Ascending aorta (tissue), 2 donors: ENCODE data around the gene OR2V2. TPM values are rescaled to one million over a fixed set of nuclear protein-coding genes. Genes with fewer than 3 reads are reported as not detected.

Experiments used
- DNase-seq, 2 donors: peaks; one replicate each; pipeline ENCODE4 v3.0.0-alpha.2; 2019; ENCODE audit warnings: low spot score in 2 of 2
- H3K27ac ChIP-seq, 2 donors: fragments of 200-600 bp; sonication (generic); one replicate each; pipeline ENCODE4 v1.5.1; 2016 to 2017; ENCODE audit warnings: mild to moderate bottlenecking in 1 of 2
- H3K27me3 ChIP-seq: fragments of 200-600 bp; sonication (generic); one replicate; pipeline ENCODE4 v1.5.1; 2017
- H3K36me3 ChIP-seq, 2 donors: fragments of 200-600 bp; sonication (generic); one replicate each; pipeline ENCODE4 v1.5.1; 2016
- H3K4me1 ChIP-seq, 2 donors: fragments of 200-600 bp; sonication (generic); one replicate each; pipeline ENCODE4 v1.5.1; 2016 to 2017; ENCODE audit warnings: mild to moderate bottlenecking in 1 of 2
- H3K4me3 ChIP-seq, 2 donors: fragments of 200-600 bp; sonication (generic); one replicate each; pipeline ENCODE4 v1.5.1; 2016 to 2017; ENCODE audit warnings: mild to moderate bottlenecking in 1 of 2
- H3K9me3 ChIP-seq, 2 donors: fragments of 200-600 bp; sonication (generic); one replicate each; pipeline ENCODE4 v1.5.1; 2016
- CTCF ChIP-seq, 3 experiments: fragments of 200-600 bp in 2 of 3; fragments of 450-650 bp in 1 of 3; sonication (generic) in 2 of 3; IDR thresholded peaks; one replicate each; pipeline ENCODE4 v1.5.1; 2016 to 2019; ENCODE audit warnings: antibody characterized with exemption in 3 of 3, mild to moderate bottlenecking in 1 of 3, moderate library complexity in 1 of 3
- intact Hi-C: fragments of 100-400 bp; cut with DNase I; formaldehyde crosslinking; loops from one replicate; pipeline ENCODE4 v1.15.1; 2023
- total RNA-seq: library from RNA; depleted of rRNA; stranded (reverse); fragments of >200 nt; gene quantifications from one replicate; pipeline ENCODE4 v1.1.0, GENCODE V29; 2016

OR2V2 gene
- total RNA-seq, 1 donor from 2014 or later, result not detected

GRCh38 chr5:181140766-181141165 is 6.6 kb upstream of the OR2V2 start:
- TF ChIP-seq CTCF (IDR thresholded peaks at IDR 0.05), result no peak
- no peaks in the 10 kb centered on the region for H3K27me3 ChIP-seq
- no peaks in the 10 kb centered on the region for H3K36me3 ChIP-seq
- no peaks in the 10 kb centered on the region for H3K9me3 ChIP-seq
- H3K4me1 ChIP-seq, result no peaks in the 10 kb centered on the region
- intact Hi-C loops, result no loop called here
- H3K4me3 ChIP-seq, result no peak overlapping the region
- no peak overlapping the region for H3K27ac ChIP-seq
- no peak for DNase-seq

- Histone ChIP-seq H3K4me1 (no peaks in the 10 kb centered on the region), H3K9me3 (no peaks in the 10 kb centered on the region), H3K27ac (no peak overlapping the region), H3K36me3 (no peaks in the 10 kb centered on the region), H3K27me3 (no peaks in the 10 kb centered on the region), H3K4me3 (no peak overlapping the region)
- intact Hi-C loops, result no loop called here
- TF ChIP-seq CTCF (IDR thresholded peaks at IDR 0.05), result no peak
- DNase-seq, result no peak
Observed at GRCh38 chr5:181142054-181142453, 5.3 kb upstream of the OR2V2 start.

- Histone ChIP-seq H3K4me1 (no peaks in the 10 kb centered on the region), H3K27ac (no peak overlapping the region), H3K36me3 (no peaks in the 10 kb centered on the region), H3K27me3 (no peaks in the 10 kb centered on the region), H3K9me3 (no peaks in the 10 kb centered on the region), H3K4me3 (no peak overlapping the region)
- DNase-seq, result no peak
- intact Hi-C loops, result no loop called here
- no peak for TF ChIP-seq CTCF (IDR thresholded peaks at IDR 0.05)
Observed at GRCh38 chr5:181145133-181145532, 2.3 kb upstream of the OR2V2 start.

GRCh38 chr5:181149355-181149754 is 2.0 kb downstream of the OR2V2 start:
- intact Hi-C loops, result no loop called here
- no peak for DNase-seq
- no peaks in the 10 kb centered on the region for H3K36me3 ChIP-seq
- no peaks in the 10 kb centered on the region for H3K27me3 ChIP-seq
- TF ChIP-seq CTCF (IDR thresholded peaks at IDR 0.05), result no peak
- H3K4me1 ChIP-seq, result no peaks in the 10 kb centered on the region
- H3K27ac ChIP-seq, result no peak overlapping the region
- no peak overlapping the region for H3K4me3 ChIP-seq
- H3K9me3 ChIP-seq, result no peaks in the 10 kb centered on the region

- H3K9me3 ChIP-seq, result no peaks in the 10 kb centered on the region
- DNase-seq, result no peak
- H3K27ac ChIP-seq, result no peak overlapping the region
- H3K36me3 ChIP-seq, result no peaks in the 10 kb centered on the region
- no peak overlapping the region for H3K4me3 ChIP-seq
- no peak for TF ChIP-seq CTCF (IDR thresholded peaks at IDR 0.05)
- H3K27me3 ChIP-seq, result no peaks in the 10 kb centered on the region
- intact Hi-C loops, result no loop called here
- no peaks in the 10 kb centered on the region for H3K4me1 ChIP-seq
Observed at GRCh38 chr5:181149806-181150733, 2.7 kb downstream of the OR2V2 start.
